HL-60 (cell line): ENCODE results near the gene SLC6A18.

Source experiments
- DNase-seq, 2 experiments: peaks; one replicate each; pipeline ENCODE4 v3.0.0-alpha.2; 2010 to 2020; ENCODE audit warnings: low read depth in 1 of 2, low spot score in 1 of 2
- H3K27ac ChIP-seq: fragments of 250-450 bp; sonication (Bioruptor Pico); replicated peaks from 2 replicates; pipeline ENCODE4 v1.5.1; 2020; ENCODE audit warnings: mild to moderate bottlenecking, moderate library complexity
- H3K27me3 ChIP-seq: fragments of 250-450 bp; sonication (Bioruptor Pico); 2 replicates; pipeline ENCODE4 v1.5.1; 2021; ENCODE audit warnings: mild to moderate bottlenecking, moderate library complexity; ENCODE audit not compliant: insufficient read depth, poor library complexity, severe bottlenecking
- H3K4me3 ChIP-seq: replicated peaks from 2 replicates; pipeline ENCODE4 v1.5.1; 2011; ENCODE audit warnings: mild to moderate bottlenecking, control low read depth, low read length; ENCODE audit not compliant: insufficient read depth
- CTCF ChIP-seq: IDR thresholded peaks from one replicate; pipeline ENCODE4 v1.5.1; 2011; ENCODE audit warnings: low read length, control low read depth, inconsistent platforms; ENCODE audit not compliant: insufficient read depth
- GABPA ChIP-seq: IDR thresholded peaks from 2 replicates; pipeline ENCODE4 v1.6.1; 2012; ENCODE audit warnings: low read depth
- POLR2AphosphoS5 ChIP-seq: IDR thresholded peaks from 2 replicates; pipeline ENCODE4 v1.6.1; 2012; ENCODE audit warnings: low read depth
- SPI1 ChIP-seq: IDR thresholded peaks from 2 replicates; pipeline ENCODE4 v1.6.1; 2012; ENCODE audit warnings: low read depth, mild to moderate bottlenecking, borderline replicate concordance
- TF ChIP-seq, protein P1 (sequence below): IDR thresholded peaks from 2 replicates; pipeline ENCODE4 v1.6.1; 2012; ENCODE audit warnings: low read depth; ENCODE audit not compliant: insufficient replicate concordance

The SLC6A18 gene

GRCh38 chr5:1254196-1254595 is 29.0 kb downstream of the SLC6A18 start:
- TF ChIP-seq CTCF (no peak), SPI1 (no peak), POLR2AphosphoS5 (no peak), GABPA (no peak)
- TF ChIP-seq, protein P1, sequence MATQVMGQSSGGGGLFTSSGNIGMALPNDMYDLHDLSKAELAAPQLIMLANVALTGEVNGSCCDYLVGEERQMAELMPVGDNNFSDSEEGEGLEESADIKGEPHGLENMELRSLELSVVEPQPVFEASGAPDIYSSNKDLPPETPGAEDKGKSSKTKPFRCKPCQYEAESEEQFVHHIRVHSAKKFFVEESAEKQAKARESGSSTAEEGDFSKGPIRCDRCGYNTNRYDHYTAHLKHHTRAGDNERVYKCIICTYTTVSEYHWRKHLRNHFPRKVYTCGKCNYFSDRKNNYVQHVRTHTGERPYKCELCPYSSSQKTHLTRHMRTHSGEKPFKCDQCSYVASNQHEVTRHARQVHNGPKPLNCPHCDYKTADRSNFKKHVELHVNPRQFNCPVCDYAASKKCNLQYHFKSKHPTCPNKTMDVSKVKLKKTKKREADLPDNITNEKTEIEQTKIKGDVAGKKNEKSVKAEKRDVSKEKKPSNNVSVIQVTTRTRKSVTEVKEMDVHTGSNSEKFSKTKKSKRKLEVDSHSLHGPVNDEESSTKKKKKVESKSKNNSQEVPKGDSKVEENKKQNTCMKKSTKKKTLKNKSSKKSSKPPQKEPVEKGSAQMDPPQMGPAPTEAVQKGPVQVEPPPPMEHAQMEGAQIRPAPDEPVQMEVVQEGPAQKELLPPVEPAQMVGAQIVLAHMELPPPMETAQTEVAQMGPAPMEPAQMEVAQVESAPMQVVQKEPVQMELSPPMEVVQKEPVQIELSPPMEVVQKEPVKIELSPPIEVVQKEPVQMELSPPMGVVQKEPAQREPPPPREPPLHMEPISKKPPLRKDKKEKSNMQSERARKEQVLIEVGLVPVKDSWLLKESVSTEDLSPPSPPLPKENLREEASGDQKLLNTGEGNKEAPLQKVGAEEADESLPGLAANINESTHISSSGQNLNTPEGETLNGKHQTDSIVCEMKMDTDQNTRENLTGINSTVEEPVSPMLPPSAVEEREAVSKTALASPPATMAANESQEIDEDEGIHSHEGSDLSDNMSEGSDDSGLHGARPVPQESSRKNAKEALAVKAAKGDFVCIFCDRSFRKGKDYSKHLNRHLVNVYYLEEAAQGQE: no peak
- no peak overlapping the region for H3K27ac ChIP-seq
- no peaks in the 10 kb centered on the region for H3K27me3 ChIP-seq
- no peak for DNase-seq
- H3K4me3 ChIP-seq: no peak overlapping the region

DNA sequence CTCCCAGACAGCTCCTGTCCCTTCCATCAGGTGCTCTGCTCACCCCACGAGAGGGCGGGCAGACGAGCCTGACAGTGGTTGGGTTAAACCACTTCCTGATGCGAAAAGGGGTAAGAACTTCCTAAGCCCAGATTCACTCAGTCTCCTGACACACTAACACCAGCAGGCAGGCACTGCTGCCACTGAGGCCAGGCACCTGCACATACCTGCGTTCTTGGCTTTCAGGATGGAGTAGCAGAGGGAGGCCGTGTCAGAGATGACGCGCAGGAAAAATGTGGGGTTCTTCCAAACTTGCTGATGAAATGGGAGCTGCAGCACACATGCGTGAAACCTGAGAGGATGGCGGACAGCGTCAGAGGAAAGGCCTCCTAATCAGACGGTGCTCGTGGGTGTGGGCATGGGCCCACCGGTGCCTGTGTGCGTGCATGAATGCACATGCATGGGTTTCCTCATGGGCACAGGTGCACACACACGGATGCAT is 29.9 kb downstream of the SLC6A18 start:
- Histone ChIP-seq H3K27ac (no peak overlapping the region), H3K27me3 (no peaks in the 10 kb centered on the region), H3K4me3 (no peak overlapping the region)
- no peak for TF ChIP-seq CTCF
- TF ChIP-seq, protein P1: no peak
- TF ChIP-seq POLR2AphosphoS5: no peak
- peak in 1 of 2 experiments; percentile 10 for DNase-seq

GRCh38 chr5:1256776-1257175 is 31.6 kb downstream of the SLC6A18 start:
- Histone ChIP-seq H3K27ac (no peak overlapping the region), H3K27me3 (no peaks in the 10 kb centered on the region), H3K4me3 (no peak overlapping the region)
- TF ChIP-seq CTCF: no peak
- no peak for TF ChIP-seq SPI1
- TF ChIP-seq GABPA: no peak
- TF ChIP-seq POLR2AphosphoS5: no peak
- DNase-seq: no peak

- Histone ChIP-seq H3K27me3 (no peaks in the 10 kb centered on the region), H3K27ac (no peak overlapping the region), H3K4me3 (no peak overlapping the region)
- TF ChIP-seq POLR2AphosphoS5 (no peak), GABPA (no peak)
- TF ChIP-seq, protein P1: no peak
- DNase-seq: no peak
These were observed 32.2 kb downstream of the SLC6A18 start for GRCh38 chr5:1257363-1257762.
